ENCODE results near the gene TICAM1.
"Not testable (repeated sequence)": the region's sequence is repeated elsewhere in the genome, so short reads cannot be mapped to it uniquely, and the experiment has no call there.

The TICAM1 gene

DNA sequence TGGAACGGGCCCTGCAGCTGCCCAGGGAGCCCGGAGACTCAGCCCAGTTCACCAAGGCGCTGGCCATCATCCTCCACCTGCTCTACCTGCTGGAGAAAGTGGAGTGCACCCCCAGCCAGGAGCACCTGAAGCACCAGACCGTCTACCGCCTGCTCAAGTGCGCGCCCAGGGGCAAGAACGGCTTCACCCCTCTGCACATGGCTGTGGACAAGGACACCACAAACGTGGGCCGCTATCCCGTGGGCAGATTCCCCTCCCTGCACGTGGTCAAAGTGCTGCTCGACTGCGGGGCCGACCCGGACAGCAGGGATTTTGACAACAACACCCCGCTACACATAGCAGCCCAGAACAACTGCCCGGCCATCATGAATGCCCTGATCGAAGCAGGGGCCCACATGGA is 38.2 kb downstream of the TICAM1 start:
- not testable (repeated sequence) for H3K9ac ChIP-seq (ENCODE audit: low read length); H3K27me3 ChIP-seq (ENCODE audit: control insufficient read depth, insufficient read depth, low read length); H3K4me3 ChIP-seq (ENCODE audit: low read length); H3K36me3 ChIP-seq (ENCODE audit: control insufficient read depth, insufficient read depth, low read length); H3K9me3 ChIP-seq (ENCODE audit: control insufficient read depth, low read length)
- peaks cover 25% of the 10 kb centered on the region for H3K4me1 ChIP-seq (ENCODE audit: control insufficient read depth, insufficient read depth, low read length)

DNA sequence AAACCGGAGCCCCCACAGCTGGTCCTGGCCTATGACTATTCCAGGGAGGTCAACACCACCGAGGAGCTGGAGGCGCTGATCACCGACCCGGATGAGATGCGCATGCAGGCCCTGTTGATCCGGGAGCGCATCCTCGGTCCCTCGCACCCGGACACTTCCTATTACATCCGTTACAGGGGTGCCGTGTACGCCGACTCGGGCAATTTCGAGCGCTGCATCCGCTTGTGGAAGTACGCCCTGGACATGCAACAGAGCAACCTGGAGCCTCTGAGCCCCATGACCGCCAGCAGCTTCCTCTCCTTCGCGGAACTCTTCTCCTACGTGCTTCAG is 38.7 kb downstream of the TICAM1 start:
- H3K4me1 ChIP-seq (ENCODE audit: control insufficient read depth, insufficient read depth, low read length): peaks cover 25% of the 10 kb centered on the region
- peak overlapping the region; percentile 63 for H3K4me3 ChIP-seq (ENCODE audit: low read length)
- not testable (repeated sequence) for H3K36me3 ChIP-seq (ENCODE audit: control insufficient read depth, insufficient read depth, low read length); H3K9me3 ChIP-seq (ENCODE audit: control insufficient read depth, low read length); H3K27me3 ChIP-seq (ENCODE audit: control insufficient read depth, insufficient read depth, low read length); H3K9ac ChIP-seq (ENCODE audit: low read length)

DNA sequence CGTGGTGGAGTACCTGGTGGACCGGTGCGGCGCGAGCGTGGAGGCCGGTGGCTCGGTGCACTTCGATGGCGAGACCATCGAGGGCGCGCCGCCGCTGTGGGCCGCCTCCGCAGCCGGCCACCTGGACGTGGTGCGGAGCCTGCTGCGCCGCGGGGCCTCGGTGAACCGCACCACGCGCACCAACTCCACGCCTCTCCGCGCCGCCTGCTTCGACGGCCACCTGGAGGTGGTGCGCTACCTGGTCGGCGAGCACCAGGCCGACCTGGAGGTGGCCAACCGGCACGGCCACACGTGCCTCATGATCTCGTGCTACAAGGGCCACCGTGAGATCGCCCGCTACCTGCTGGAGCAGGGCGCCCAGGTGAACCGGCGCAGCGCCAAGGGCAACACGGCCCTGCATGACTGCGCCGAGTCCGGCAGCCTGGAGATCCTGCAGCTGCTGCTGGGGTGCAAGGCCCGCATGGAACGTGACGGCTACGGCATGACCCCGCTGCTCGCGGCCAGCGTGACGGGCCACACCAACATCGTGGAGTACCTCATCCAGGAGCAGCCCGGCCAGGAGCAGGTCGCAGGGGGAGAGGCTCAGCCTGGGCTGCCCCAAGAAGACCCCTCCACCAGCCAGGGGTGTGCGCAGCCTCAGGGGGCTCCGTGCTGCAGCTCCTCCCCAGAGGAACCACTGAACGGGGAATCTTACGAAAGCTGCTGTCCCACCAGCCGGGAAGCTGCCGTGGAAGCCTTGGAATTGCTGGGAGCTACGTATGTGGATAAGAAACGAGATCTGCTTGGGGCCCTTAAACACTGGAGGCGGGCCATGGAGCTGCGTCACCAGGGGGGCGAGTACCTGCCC is 39.3 kb downstream of the TICAM1 start:
- not testable (repeated sequence) for H3K9me3 ChIP-seq (ENCODE audit: control insufficient read depth, low read length); H3K36me3 ChIP-seq (ENCODE audit: control insufficient read depth, insufficient read depth, low read length); H3K27me3 ChIP-seq (ENCODE audit: control insufficient read depth, insufficient read depth, low read length)
- Histone ChIP-seq H3K4me1 (ENCODE audit: control insufficient read depth, insufficient read depth, low read length) (peaks cover 25% of the 10 kb centered on the region), H3K4me3 (ENCODE audit: low read length) (peak overlapping the region; percentile 63), H3K9ac (ENCODE audit: low read length) (peak overlapping the region; percentile 75)

- Histone ChIP-seq H3K9me3 (ENCODE audit: control insufficient read depth, low read length) (no peaks in the 10 kb centered on the region), H3K4me3 (ENCODE audit: low read length) (peak within 1 kb of the TSS; percentile 63), H3K36me3 (ENCODE audit: control insufficient read depth, insufficient read depth, low read length) (peaks cover 6% of the 10 kb centered on the region), H3K9ac (ENCODE audit: low read length) (peak within 1 kb of the TSS; percentile 75), H3K4me1 (ENCODE audit: control insufficient read depth, insufficient read depth, low read length) (peaks cover 25% of the 10 kb centered on the region), H3K27me3 (ENCODE audit: control insufficient read depth, insufficient read depth, low read length) (no peaks in the 10 kb centered on the region)
These were observed 40.1 kb downstream of the TICAM1 start, which contains the start of gene FEM1A for GRCh38 chr19:4791183-4792018. Gene FEM1A (plus strand): TSS chr19:4791734. CDS start chr19:4791855, 121 bp downstream.

DNA sequence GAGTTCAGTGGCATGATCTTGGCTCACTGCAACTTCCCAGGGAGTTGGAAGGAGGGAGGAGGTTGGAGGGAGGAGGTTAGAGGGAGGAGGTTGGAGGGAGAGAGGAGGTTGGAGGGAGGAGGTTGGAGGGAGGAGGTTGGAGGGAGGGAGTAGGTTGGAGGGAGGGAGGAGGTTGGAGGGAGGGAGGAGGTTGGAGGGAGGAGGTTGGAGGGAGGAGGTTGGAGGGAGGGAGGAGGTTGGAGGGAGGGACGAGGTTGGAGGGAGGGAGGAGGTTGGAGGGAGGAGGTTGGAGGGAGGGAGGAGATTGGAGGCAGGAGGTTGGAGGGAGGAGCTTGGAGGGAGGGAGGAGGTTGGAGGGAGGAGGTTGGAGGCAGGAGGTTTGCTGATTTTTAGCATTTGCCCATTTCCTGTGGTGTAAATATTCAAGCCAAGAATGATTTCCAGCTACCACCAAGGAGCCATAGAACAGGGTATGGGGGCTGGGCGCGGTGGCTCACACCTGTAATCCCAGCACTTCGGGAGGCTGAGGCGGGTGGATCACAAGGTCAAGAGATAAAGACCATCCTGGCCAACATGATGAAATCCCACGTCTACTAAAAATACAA is 45.0 kb downstream of the TICAM1 start:
- H3K9me3 ChIP-seq (ENCODE audit: control insufficient read depth, low read length); H3K9ac ChIP-seq (ENCODE audit: low read length); H3K36me3 ChIP-seq (ENCODE audit: control insufficient read depth, insufficient read depth, low read length); H3K27me3 ChIP-seq (ENCODE audit: control insufficient read depth, insufficient read depth, low read length); H3K4me1 ChIP-seq (ENCODE audit: control insufficient read depth, insufficient read depth, low read length); H3K4me3 ChIP-seq (ENCODE audit: low read length): not testable (repeated sequence)

GRCh38 chr19:4781801-4782200 is 49.7 kb downstream of the TICAM1 start:
- H3K27me3 ChIP-seq (ENCODE audit: control insufficient read depth, insufficient read depth, low read length): peaks cover 5% of the 10 kb centered on the region
- no peaks in the 10 kb centered on the region for H3K4me1 ChIP-seq (ENCODE audit: control insufficient read depth, insufficient read depth, low read length)
- no peaks in the 10 kb centered on the region for H3K36me3 ChIP-seq (ENCODE audit: control insufficient read depth, insufficient read depth, low read length)
- no peak overlapping the region for H3K9ac ChIP-seq (ENCODE audit: low read length)
- no peak overlapping the region for H3K4me3 ChIP-seq (ENCODE audit: low read length)
- H3K9me3 ChIP-seq (ENCODE audit: control insufficient read depth, low read length): no peaks in the 10 kb centered on the region

- H3K36me3 ChIP-seq (ENCODE audit: control insufficient read depth, insufficient read depth, low read length): no peaks in the 10 kb centered on the region
- H3K27me3 ChIP-seq (ENCODE audit: control insufficient read depth, insufficient read depth, low read length): peaks cover 5% of the 10 kb centered on the region
- H3K4me3 ChIP-seq (ENCODE audit: low read length): no peak overlapping the region
- H3K9ac ChIP-seq (ENCODE audit: low read length): no peak overlapping the region
- H3K4me1 ChIP-seq (ENCODE audit: control insufficient read depth, insufficient read depth, low read length): no peaks in the 10 kb centered on the region
- H3K9me3 ChIP-seq (ENCODE audit: control insufficient read depth, low read length): no peaks in the 10 kb centered on the region
These were observed 50.7 kb downstream of the TICAM1 start for GRCh38 chr19:4780860-4781259.

DNA sequence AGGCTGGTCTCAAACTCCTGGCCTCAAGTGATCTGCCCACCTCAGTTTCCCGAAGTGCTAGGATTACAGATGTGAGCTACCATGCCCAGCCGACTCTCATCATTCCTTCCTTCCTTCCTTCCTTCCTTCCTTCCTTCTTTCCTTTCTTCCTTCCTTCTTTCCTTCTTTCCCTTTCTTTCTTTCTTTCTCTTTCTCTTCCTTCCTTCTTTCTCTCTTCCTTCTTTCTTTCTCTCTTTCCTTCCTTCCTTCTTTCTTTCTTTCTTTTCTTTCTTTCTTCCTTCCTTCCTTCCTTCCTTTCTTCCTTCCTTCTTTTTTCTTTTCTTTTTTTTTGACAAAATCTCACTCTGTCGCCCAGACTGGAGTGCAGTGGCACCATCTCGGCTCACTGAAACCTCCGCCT is 53.4 kb downstream of the TICAM1 start:
- H3K4me1 ChIP-seq (ENCODE audit: control insufficient read depth, insufficient read depth, low read length); H3K4me3 ChIP-seq (ENCODE audit: low read length); H3K36me3 ChIP-seq (ENCODE audit: control insufficient read depth, insufficient read depth, low read length); H3K9me3 ChIP-seq (ENCODE audit: control insufficient read depth, low read length); H3K9ac ChIP-seq (ENCODE audit: low read length); H3K27me3 ChIP-seq (ENCODE audit: control insufficient read depth, insufficient read depth, low read length): not testable (repeated sequence)

GRCh38 chr19:4776436-4777211 is 54.9 kb downstream of the TICAM1 start:
- Histone ChIP-seq H3K36me3 (ENCODE audit: control insufficient read depth, insufficient read depth, low read length) (no peaks in the 10 kb centered on the region), H3K4me3 (ENCODE audit: low read length) (no peak overlapping the region), H3K4me1 (ENCODE audit: control insufficient read depth, insufficient read depth, low read length) (no peaks in the 10 kb centered on the region), H3K9me3 (ENCODE audit: control insufficient read depth, low read length) (no peaks in the 10 kb centered on the region), H3K27me3 (ENCODE audit: control insufficient read depth, insufficient read depth, low read length) (no peaks in the 10 kb centered on the region), H3K9ac (ENCODE audit: low read length) (no peak overlapping the region)

GRCh38 chr19:4775627-4776152 is 55.8 kb downstream of the TICAM1 start:
- no peaks in the 10 kb centered on the region for H3K4me1 ChIP-seq (ENCODE audit: control insufficient read depth, insufficient read depth, low read length)
- no peaks in the 10 kb centered on the region for H3K9me3 ChIP-seq (ENCODE audit: control insufficient read depth, low read length)
- H3K36me3 ChIP-seq (ENCODE audit: control insufficient read depth, insufficient read depth, low read length): no peaks in the 10 kb centered on the region
- no peak overlapping the region for H3K4me3 ChIP-seq (ENCODE audit: low read length)
- no peaks in the 10 kb centered on the region for H3K27me3 ChIP-seq (ENCODE audit: control insufficient read depth, insufficient read depth, low read length)
- H3K9ac ChIP-seq (ENCODE audit: low read length): no peak overlapping the region

DNA sequence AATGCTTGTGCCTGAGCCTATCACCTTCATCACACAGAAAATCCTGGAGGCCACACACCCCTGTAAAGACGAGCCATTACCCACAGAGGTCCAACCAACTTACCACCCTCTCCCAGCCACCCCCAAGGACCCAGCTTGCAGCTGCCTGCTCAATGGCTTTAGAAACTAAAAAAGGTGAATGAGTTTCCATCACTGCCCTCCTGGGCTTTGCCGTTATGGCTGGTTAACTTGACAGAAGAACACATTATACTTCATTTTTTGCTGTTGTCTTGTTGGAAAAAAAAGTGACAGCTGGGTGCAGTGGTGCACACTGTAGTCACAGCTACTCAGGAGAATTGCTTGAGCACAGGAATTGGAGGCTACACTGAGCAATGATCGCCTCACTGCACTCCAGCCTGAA is 57.4 kb downstream of the TICAM1 start:
- no peak overlapping the region for H3K9ac ChIP-seq (ENCODE audit: low read length)
- H3K9me3 ChIP-seq (ENCODE audit: control insufficient read depth, low read length): no peaks in the 10 kb centered on the region
- no peaks in the 10 kb centered on the region for H3K36me3 ChIP-seq (ENCODE audit: control insufficient read depth, insufficient read depth, low read length)
- H3K27me3 ChIP-seq (ENCODE audit: control insufficient read depth, insufficient read depth, low read length): no peaks in the 10 kb centered on the region
- H3K4me3 ChIP-seq (ENCODE audit: low read length): no peak overlapping the region
- H3K4me1 ChIP-seq (ENCODE audit: control insufficient read depth, insufficient read depth, low read length): no peaks in the 10 kb centered on the region
